Breast epithelium (tissue), 4 donors: ENCODE measurements around the gene STRADB. TPM values are rescaled to one million over a fixed set of nuclear protein-coding genes. Genes with fewer than 3 reads are reported as not detected.
A peak's percentile ranks its signal among the peaks of the same experiment; 100 is the strongest.

Source experiments
- DNase-seq, 2 donors: peaks; one replicate each; pipeline ENCODE4 v3.0.0-alpha.2; 2019; ENCODE audit warnings: low spot score in 2 of 2
- H3K27ac ChIP-seq, 2 donors: fragments of 200-600 bp; sonication (generic) in 1 of 2; one replicate each; pipeline ENCODE4 v1.5.1; 2016 to 2019; ENCODE audit warnings: mild to moderate bottlenecking in 1 of 2
- H3K27me3 ChIP-seq, 2 donors: fragments of 200-600 bp; sonication (generic) in 1 of 2; one replicate each; pipeline versions ENCODE4 v1.5.1 to v1.6.0; 2017 to 2019; ENCODE audit warnings: control low read depth in 1 of 2, mild to moderate bottlenecking in 1 of 2
- H3K36me3 ChIP-seq: fragments of 200-600 bp; one replicate; pipeline ENCODE4 v1.5.1; 2019
- H3K4me1 ChIP-seq, 2 donors: fragments of 200-600 bp; sonication (generic); one replicate each; pipeline ENCODE4 v1.5.1; 2016 to 2019; ENCODE audit warnings: control low read depth in 1 of 2
- H3K4me3 ChIP-seq, 3 donors: fragments of 200-600 bp; sonication (generic); 1 replicate in 2 of 3; 2 replicates in 1 of 3; pipeline ENCODE4 v1.5.1; 2016 to 2019; ENCODE audit warnings: mild to moderate bottlenecking in 3 of 3, moderate library complexity in 2 of 3
- H3K9me3 ChIP-seq, 2 donors: fragments of 200-600 bp; sonication (generic) in 1 of 2; one replicate each; pipeline ENCODE4 v1.5.1; 2016 to 2019; ENCODE audit warnings: control low read depth in 1 of 2
- CTCF ChIP-seq, 3 donors: fragments of 450-650 bp; IDR thresholded peaks; one replicate each; pipeline ENCODE4 v1.5.1; 2016 to 2017; ENCODE audit warnings: antibody characterized with exemption in 3 of 3, mild to moderate bottlenecking in 3 of 3, moderate library complexity in 3 of 3
- POLR2A ChIP-seq: fragments of 450-650 bp; IDR thresholded peaks from one replicate; pipeline ENCODE4 v1.6.1; 2016; ENCODE audit warnings: antibody characterized with exemption, mild to moderate bottlenecking, moderate library complexity
- POLR2AphosphoS5 ChIP-seq, 3 donors: sonication (generic); formaldehyde crosslinking; IDR thresholded peaks; one replicate each; pipeline ENCODE4 v1.6.1; 2017; ENCODE audit warnings: antibody characterized with exemption in 3 of 3
- intact Hi-C: fragments of 100-400 bp; cut with DNase I; formaldehyde crosslinking; loops from one replicate; pipeline ENCODE4 v1.15.1; 2023; ENCODE audit warnings: low total_unique reads
- total RNA-seq, 3 donors: library from RNA; depleted of rRNA; stranded (reverse); fragments of >200 nt; gene quantifications; one replicate each; pipeline ENCODE4 v1.1.0, GENCODE V29; 2016

The STRADB gene
- total RNA-seq, 3 donors from 2014 or later, result 20.3 to 30.0 (median 27.7) TPM

GRCh38 chr2:201458381-201458780 lies 6.8 kb downstream of the STRADB start:
- intact Hi-C loops, result no loop called here
- no peak for DNase-seq
- H3K9me3 ChIP-seq, result no peaks in the 10 kb centered on the region
- H3K27me3 ChIP-seq, result no peaks in the 10 kb centered on the region
- no peak overlapping the region for H3K4me3 ChIP-seq
- no peak for TF ChIP-seq POLR2A
- no peak for TF ChIP-seq POLR2AphosphoS5 (IDR thresholded peaks at IDR 0.05)
- no peak for TF ChIP-seq CTCF (IDR thresholded peaks at IDR 0.05)
- no peaks in the 10 kb centered on the region for H3K4me1 ChIP-seq
- H3K27ac ChIP-seq, result no peak overlapping the region
- no peaks in the 10 kb centered on the region for H3K36me3 ChIP-seq

GRCh38 chr2:201460532-201460931 lies 9.0 kb downstream of the STRADB start:
- TF ChIP-seq CTCF (IDR thresholded peaks at IDR 0.05) (no peak), POLR2AphosphoS5 (IDR thresholded peaks at IDR 0.05) (no peak), POLR2A (no peak)
- no peak for DNase-seq
- intact Hi-C loops, result no loop called here
- Histone ChIP-seq H3K36me3 (no peaks in the 10 kb centered on the region), H3K27me3 (no peaks in the 10 kb centered on the region), H3K9me3 (no peaks in the 10 kb centered on the region), H3K4me1 (no peaks in the 10 kb centered on the region), H3K27ac (no peak overlapping the region), H3K4me3 (no peak overlapping the region)

GRCh38 chr2:201464547-201464946 lies 13.0 kb downstream of the STRADB start:
- no peak for DNase-seq
- H3K36me3 ChIP-seq, result no peaks in the 10 kb centered on the region
- no peaks in the 10 kb centered on the region for H3K4me1 ChIP-seq
- no peak overlapping the region for H3K4me3 ChIP-seq
- no peaks in the 10 kb centered on the region for H3K27me3 ChIP-seq
- intact Hi-C loops, result no loop called here
- no peak for TF ChIP-seq CTCF (IDR thresholded peaks at IDR 0.05)
- TF ChIP-seq POLR2A, result no peak
- TF ChIP-seq POLR2AphosphoS5 (IDR thresholded peaks at IDR 0.05), result no peak
- no peaks in the 10 kb centered on the region for H3K9me3 ChIP-seq
- no peak overlapping the region for H3K27ac ChIP-seq

GRCh38 chr2:201465524-201465971 lies 14.0 kb downstream of the STRADB start:
- intact Hi-C loops, result no loop called here
- no peak for DNase-seq
- peak overlapping the region; percentile 30 to 45 for H3K27ac ChIP-seq
- H3K9me3 ChIP-seq, result no peaks in the 10 kb centered on the region
- TF ChIP-seq POLR2A, result no peak
- no peak for TF ChIP-seq POLR2AphosphoS5 (IDR thresholded peaks at IDR 0.05)
- no peak for TF ChIP-seq CTCF (IDR thresholded peaks at IDR 0.05)
- H3K4me3 ChIP-seq, result no peak overlapping the region
- no peaks in the 10 kb centered on the region for H3K27me3 ChIP-seq
- no peaks in the 10 kb centered on the region for H3K4me1 ChIP-seq
- no peaks in the 10 kb centered on the region for H3K36me3 ChIP-seq

GRCh38 chr2:201466050-201466675 lies 14.6 kb downstream of the STRADB start:
- Histone ChIP-seq H3K27me3 (no peaks in the 10 kb centered on the region), H3K9me3 (no peaks in the 10 kb centered on the region), H3K4me1 (no peaks in the 10 kb centered on the region), H3K27ac (peak overlapping the region; percentile 30 to 45), H3K36me3 (no peaks in the 10 kb centered on the region), H3K4me3 (no peak overlapping the region)
- no peak for DNase-seq
- intact Hi-C loops, result no loop called here
- TF ChIP-seq POLR2AphosphoS5 (IDR thresholded peaks at IDR 0.05), result no peak
- no peak for TF ChIP-seq CTCF (IDR thresholded peaks at IDR 0.05)
- TF ChIP-seq POLR2A, result no peak
